Astrocyte of the cerebellum (primary cell): Measurements from ENCODE around the gene TBCK.

Source experiments
- DNase-seq: peaks from one replicate; pipeline ENCODE4 v3.0.0-alpha.2; 2011; ENCODE audit warnings: low read depth
- H3K4me3 ChIP-seq: 2 replicates; pipeline ENCODE4 v1.5.1; 2011; ENCODE audit warnings: mild to moderate bottlenecking, low read depth, low read length, moderate library complexity
- CTCF ChIP-seq: IDR thresholded peaks from 2 replicates; pipeline ENCODE4 v1.5.1; 2012; ENCODE audit warnings: low read length, low read depth, moderate library complexity, mild to moderate bottlenecking; ENCODE audit errors: missing control alignments
- in situ Hi-C: cut with HindIII; loops from 2 replicates; pipeline ENCODE4 v1.10.0; 2017; ENCODE audit warnings: low sequenced_read_pairs

The TBCK gene

GRCh38 chr4:106247600-106247999 lies 68.4 kb downstream of the TBCK start:
- in situ Hi-C loops: no loop called here
- no peak for TF ChIP-seq CTCF
- no peak overlapping the region for H3K4me3 ChIP-seq
- no peak for DNase-seq

GRCh38 chr4:106246441-106246840 lies 69.6 kb downstream of the TBCK start:
- H3K4me3 ChIP-seq: no peak overlapping the region
- no peak for TF ChIP-seq CTCF
- DNase-seq: no peak
- in situ Hi-C loops: no loop called here

GRCh38 chr4:106245176-106245575 lies 70.8 kb downstream of the TBCK start:
- H3K4me3 ChIP-seq: no peak overlapping the region
- TF ChIP-seq CTCF: no peak
- DNase-seq: no peak
- in situ Hi-C loops: no loop called here

GRCh38 chr4:106240699-106241098 lies 75.3 kb downstream of the TBCK start:
- no peak for DNase-seq
- no peak for TF ChIP-seq CTCF
- in situ Hi-C loops: no loop called here
- H3K4me3 ChIP-seq: no peak overlapping the region

- in situ Hi-C loops: no loop called here
- no peak overlapping the region for H3K4me3 ChIP-seq
- peak; percentile 18 for DNase-seq
- TF ChIP-seq CTCF: peak; percentile 68
Observed at GRCh38 chr4:106238820-106239420, 77.1 kb downstream of the TBCK start.

GRCh38 chr4:106231931-106232330 lies 84.1 kb downstream of the TBCK start:
- no peak for DNase-seq
- TF ChIP-seq CTCF: no peak
- in situ Hi-C loops: no loop called here
- H3K4me3 ChIP-seq: no peak overlapping the region
